ENCODE data around the gene IL9. TPM values are rescaled to one million over a fixed set of nuclear protein-coding genes. Genes with fewer than 3 reads are reported as not detected.

The IL9 gene
- total and polyA plus RNA-seq, 8 donors = not detected

- H3K9me3 ChIP-seq = peaks cover 0 to 12% (median 9%) of the 10 kb centered on the region in 4 donors
- H3K27ac ChIP-seq = no peak overlapping the region
- no peak for DNase-seq
- 62 to 72% (median 65%) methylated on average over 4 of the region's 4 CpGs for WGBS, 5 donors
- no peaks in the 10 kb centered on the region for H3K36me3 ChIP-seq
- H3K27me3 ChIP-seq = peaks cover 0 to 27% (median 0%) of the 10 kb centered on the region in 3 donors
- H3K4me3 ChIP-seq = no peak overlapping the region
- intact Hi-C loops (cut with DNase I; ENCODE audit: low total_unique reads) = no loop called here
- TF ChIP-seq EP300 (IDR thresholded peaks at IDR 0.05) = no peak
- TF ChIP-seq POLR2A (IDR thresholded peaks at IDR 0.05) = no peak
- H3K4me1 ChIP-seq = no peaks in the 10 kb centered on the region
These were observed 52.9 kb downstream of the IL9 start for GRCh38 chr5:135842737-135843136.

Other genes starting within 250 kb of the IL9 start
- gene SLC25A48, start 61.2 kb downstream of the IL9 start, total RNA-seq = under 1 TPM in 1 of 5 donors, not detected in 4; 0.37 TPM
- under 1 TPM in 1 of 3 donors, not detected in 2; 0.13 TPM for gene SLC25A48, start 61.2 kb downstream of the IL9 start, polyA plus RNA-seq
- gene LECT2, start 59.1 kb upstream of the IL9 start, total RNA-seq = not detected
- gene LECT2, start 59.1 kb upstream of the IL9 start, polyA plus RNA-seq = not detected
- gene TGFBI, start 133.1 kb upstream of the IL9 start, total RNA-seq = 100 to 1,000 TPM in 1 of 5 donors, 10 to 100 TPM in 4; 24.5 to 180 (median 70.1) TPM
- gene TGFBI, start 133.1 kb upstream of the IL9 start, polyA plus RNA-seq = 100 to 1,000 TPM in 1 of 3 donors, 10 to 100 TPM in 2; 43.5 to 116 (median 54.4) TPM
- gene SMAD5, start 237.0 kb upstream of the IL9 start, total RNA-seq = 100 to 1,000 TPM in 1 of 5 donors, 10 to 100 TPM in 4; 18.8 to 220 (median 61.4) TPM
- gene SMAD5, start 237.0 kb upstream of the IL9 start, polyA plus RNA-seq = 10 to 100 TPM in 2 of 3 donors, 1 to 10 TPM in 1; 6.8 to 10.8 (median 10.5) TPM